Measurements from ENCODE around the gene HYDIN.
"Not testable (repeated sequence)": the region's sequence is repeated elsewhere in the genome, so short reads cannot be mapped to it uniquely, and the experiment has no call there.

DNA sequence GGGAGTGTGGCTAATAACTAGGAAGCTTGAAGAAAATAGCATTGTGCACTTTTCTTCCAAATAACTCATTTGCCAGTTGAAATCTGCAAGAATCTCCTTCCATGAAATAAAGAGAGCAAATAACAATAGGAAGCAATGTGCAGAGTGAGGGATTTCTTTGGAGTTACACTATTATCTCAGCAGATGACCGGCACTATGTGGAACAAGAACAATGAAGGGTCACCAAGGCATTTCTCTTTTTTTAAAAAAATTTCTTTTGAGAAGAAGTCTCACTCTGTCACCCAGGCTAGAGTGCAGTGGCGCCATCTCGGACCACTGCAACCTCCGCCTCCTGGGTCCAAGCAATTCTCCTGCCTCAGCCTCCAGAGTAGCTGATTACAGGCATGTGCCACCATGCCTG is 192.1 kb downstream of the HYDIN start:
- TF ChIP-seq, protein P1, sequence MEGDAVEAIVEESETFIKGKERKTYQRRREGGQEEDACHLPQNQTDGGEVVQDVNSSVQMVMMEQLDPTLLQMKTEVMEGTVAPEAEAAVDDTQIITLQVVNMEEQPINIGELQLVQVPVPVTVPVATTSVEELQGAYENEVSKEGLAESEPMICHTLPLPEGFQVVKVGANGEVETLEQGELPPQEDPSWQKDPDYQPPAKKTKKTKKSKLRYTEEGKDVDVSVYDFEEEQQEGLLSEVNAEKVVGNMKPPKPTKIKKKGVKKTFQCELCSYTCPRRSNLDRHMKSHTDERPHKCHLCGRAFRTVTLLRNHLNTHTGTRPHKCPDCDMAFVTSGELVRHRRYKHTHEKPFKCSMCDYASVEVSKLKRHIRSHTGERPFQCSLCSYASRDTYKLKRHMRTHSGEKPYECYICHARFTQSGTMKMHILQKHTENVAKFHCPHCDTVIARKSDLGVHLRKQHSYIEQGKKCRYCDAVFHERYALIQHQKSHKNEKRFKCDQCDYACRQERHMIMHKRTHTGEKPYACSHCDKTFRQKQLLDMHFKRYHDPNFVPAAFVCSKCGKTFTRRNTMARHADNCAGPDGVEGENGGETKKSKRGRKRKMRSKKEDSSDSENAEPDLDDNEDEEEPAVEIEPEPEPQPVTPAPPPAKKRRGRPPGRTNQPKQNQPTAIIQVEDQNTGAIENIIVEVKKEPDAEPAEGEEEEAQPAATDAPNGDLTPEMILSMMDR (IDR thresholded peaks at IDR 0.05) = not testable (repeated sequence)
- not testable (repeated sequence) for TF ChIP-seq POLR2A (IDR thresholded peaks at IDR 0.05)

Data from adrenal gland (tissue), 5 donors.